Epidermal melanocyte (primary cell): Measurements from ENCODE around the gene PIK3CA.
"Not testable (repeated sequence)": the region's sequence is repeated elsewhere in the genome, so short reads cannot be mapped to it uniquely, and the experiment has no call there.

Experiments used
- DNase-seq: peaks from one replicate; pipeline ENCODE4 v3.0.0; 2011; ENCODE audit warnings: low spot score; ENCODE audit not compliant: insufficient read length

PIK3CA gene

GRCh38 chr3:179147873-179148615, at the start of gene PIK3CA:
Gene PIK3CA, plus strand, starts transcription at chr3:179148357. Its CDS starts 50,469 bp downstream, at chr3:179198826.
- DNase-seq = peak; percentile 83

GRCh38 chr3:179098388-179099077, 49.6 kb upstream of the PIK3CA start:
- DNase-seq = no peak

- DNase-seq = no peak
These were observed 47.5 kb upstream of the PIK3CA start for GRCh38 chr3:179100652-179101051.

- no peak for DNase-seq
These were observed 42.3 kb upstream of the PIK3CA start for GRCh38 chr3:179105881-179106280.

GRCh38 chr3:179107617-179108016, 40.5 kb upstream of the PIK3CA start:
- DNase-seq = no peak

GRCh38 chr3:179108086-179108485, 40.1 kb upstream of the PIK3CA start:
- no peak for DNase-seq

GRCh38 chr3:179113903-179114302, 34.3 kb upstream of the PIK3CA start:
- no peak for DNase-seq

GRCh38 chr3:179115444-179115843, 32.7 kb upstream of the PIK3CA start:
- DNase-seq = not testable (repeated sequence)

- DNase-seq = no peak
These were observed 31.3 kb upstream of the PIK3CA start for GRCh38 chr3:179116816-179117215.

GRCh38 chr3:179132191-179132890, 15.8 kb upstream of the PIK3CA start:
- DNase-seq = not testable (repeated sequence)

GRCh38 chr3:179133575-179133974, 14.6 kb upstream of the PIK3CA start:
- DNase-seq = no peak

- DNase-seq = no peak
These were observed 12.0 kb upstream of the PIK3CA start for GRCh38 chr3:179136195-179136594.

GRCh38 chr3:179141890-179142289, 6.3 kb upstream of the PIK3CA start:
- DNase-seq = no peak

GRCh38 chr3:179146911-179147513, 1.1 kb upstream of the PIK3CA start:
- DNase-seq = peak; percentile 61

GRCh38 chr3:179147514-179147872, 664 bp upstream of the PIK3CA start:
- peak; percentile 23 for DNase-seq

- DNase-seq = no peak
These were observed 654 bp downstream of the PIK3CA start for GRCh38 chr3:179148616-179149405.

GRCh38 chr3:179149406-179149867, 1.3 kb downstream of the PIK3CA start:
- no peak for DNase-seq

GRCh38 chr3:179149951-179150350, 1.8 kb downstream of the PIK3CA start:
- DNase-seq = no peak

GRCh38 chr3:179150610-179151009, 2.5 kb downstream of the PIK3CA start:
- no peak for DNase-seq

GRCh38 chr3:179151474-179151873, 3.3 kb downstream of the PIK3CA start:
- DNase-seq = no peak

- DNase-seq = no peak
These were observed 8.0 kb downstream of the PIK3CA start for GRCh38 chr3:179156170-179156569.
